Fibroblast of the aortic adventitia (primary cell): Measurements from ENCODE around the gene CCDC6. TPM values are rescaled to one million over a fixed set of nuclear protein-coding genes. Genes with fewer than 3 reads are reported as not detected.
"Not testable (repeated sequence)": the region's sequence is repeated elsewhere in the genome, so short reads cannot be mapped to it uniquely, and the experiment has no call there.

Experiments used
- DNase-seq: peaks from one replicate; pipeline ENCODE4 v3.0.0-alpha.2; 2010; ENCODE audit warnings: low read depth
- H3K4me3 ChIP-seq: 2 replicates; pipeline ENCODE4 v1.5.1; 2011; ENCODE audit warnings: low read depth, mild to moderate bottlenecking, control low read depth, low read length, moderate library complexity
- total RNA-seq: library from RNA; depleted of rRNA; stranded (reverse); fragments of >200 nt; gene quantifications from 2 replicates; pipeline ENCODE4 v1.2.3, GENCODE V29; 2012; ENCODE audit warnings: low replicate concordance
- TF ChIP-seq, protein P1 (sequence below): IDR thresholded peaks from 2 replicates; pipeline ENCODE4 v1.5.1; 2011; ENCODE audit warnings: mild to moderate bottlenecking, low read length, control low read depth, inconsistent platforms; ENCODE audit not compliant: insufficient read depth

Gene CCDC6
- total RNA-seq, 1 donor, result 44.1 TPM

DNA sequence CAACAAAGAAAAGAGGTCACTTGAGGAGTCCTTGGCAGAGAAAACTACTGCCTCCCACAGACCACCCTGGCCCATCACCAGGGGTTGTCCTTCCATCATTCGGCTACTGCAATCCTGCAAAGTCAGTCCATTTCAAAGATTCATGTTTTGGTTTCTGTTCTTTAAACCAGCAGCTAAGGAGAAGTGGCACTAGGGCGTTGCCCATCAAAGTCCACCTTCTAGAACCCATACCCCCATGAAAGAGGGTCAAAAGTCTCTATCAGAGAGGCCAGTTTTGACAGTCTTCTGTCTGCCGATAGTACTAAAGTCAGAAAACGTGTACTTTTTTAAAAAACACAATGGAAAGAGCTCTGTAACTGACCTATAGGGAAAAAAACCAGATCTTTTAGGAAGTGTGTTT is 14.4 kb downstream of the CCDC6 start:
- no peak overlapping the region for H3K4me3 ChIP-seq
- TF ChIP-seq, protein P1, sequence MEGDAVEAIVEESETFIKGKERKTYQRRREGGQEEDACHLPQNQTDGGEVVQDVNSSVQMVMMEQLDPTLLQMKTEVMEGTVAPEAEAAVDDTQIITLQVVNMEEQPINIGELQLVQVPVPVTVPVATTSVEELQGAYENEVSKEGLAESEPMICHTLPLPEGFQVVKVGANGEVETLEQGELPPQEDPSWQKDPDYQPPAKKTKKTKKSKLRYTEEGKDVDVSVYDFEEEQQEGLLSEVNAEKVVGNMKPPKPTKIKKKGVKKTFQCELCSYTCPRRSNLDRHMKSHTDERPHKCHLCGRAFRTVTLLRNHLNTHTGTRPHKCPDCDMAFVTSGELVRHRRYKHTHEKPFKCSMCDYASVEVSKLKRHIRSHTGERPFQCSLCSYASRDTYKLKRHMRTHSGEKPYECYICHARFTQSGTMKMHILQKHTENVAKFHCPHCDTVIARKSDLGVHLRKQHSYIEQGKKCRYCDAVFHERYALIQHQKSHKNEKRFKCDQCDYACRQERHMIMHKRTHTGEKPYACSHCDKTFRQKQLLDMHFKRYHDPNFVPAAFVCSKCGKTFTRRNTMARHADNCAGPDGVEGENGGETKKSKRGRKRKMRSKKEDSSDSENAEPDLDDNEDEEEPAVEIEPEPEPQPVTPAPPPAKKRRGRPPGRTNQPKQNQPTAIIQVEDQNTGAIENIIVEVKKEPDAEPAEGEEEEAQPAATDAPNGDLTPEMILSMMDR, result no peak
- no peak for DNase-seq

DNA sequence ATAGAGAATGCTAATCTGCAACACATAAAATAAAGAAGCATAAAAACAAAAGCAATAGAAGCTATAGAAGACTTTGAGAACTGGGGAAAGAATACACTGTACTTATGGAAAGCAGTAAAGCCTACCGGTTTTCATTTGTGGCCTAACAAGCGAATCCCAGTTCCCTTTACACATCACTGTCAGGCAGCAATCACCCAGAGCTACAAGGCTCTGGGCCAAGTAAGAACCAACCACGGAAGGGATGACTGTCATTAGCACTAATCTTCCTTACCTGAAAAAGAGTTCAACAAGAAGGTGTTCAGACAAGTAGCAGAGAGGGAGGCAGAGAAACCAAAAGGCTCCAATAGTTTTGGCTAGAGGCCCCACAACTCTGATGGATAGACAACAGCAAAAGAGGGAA is 15.0 kb downstream of the CCDC6 start:
- H3K4me3 ChIP-seq, result no peak overlapping the region
- TF ChIP-seq, protein P1, result no peak
- DNase-seq, result no peak

DNA sequence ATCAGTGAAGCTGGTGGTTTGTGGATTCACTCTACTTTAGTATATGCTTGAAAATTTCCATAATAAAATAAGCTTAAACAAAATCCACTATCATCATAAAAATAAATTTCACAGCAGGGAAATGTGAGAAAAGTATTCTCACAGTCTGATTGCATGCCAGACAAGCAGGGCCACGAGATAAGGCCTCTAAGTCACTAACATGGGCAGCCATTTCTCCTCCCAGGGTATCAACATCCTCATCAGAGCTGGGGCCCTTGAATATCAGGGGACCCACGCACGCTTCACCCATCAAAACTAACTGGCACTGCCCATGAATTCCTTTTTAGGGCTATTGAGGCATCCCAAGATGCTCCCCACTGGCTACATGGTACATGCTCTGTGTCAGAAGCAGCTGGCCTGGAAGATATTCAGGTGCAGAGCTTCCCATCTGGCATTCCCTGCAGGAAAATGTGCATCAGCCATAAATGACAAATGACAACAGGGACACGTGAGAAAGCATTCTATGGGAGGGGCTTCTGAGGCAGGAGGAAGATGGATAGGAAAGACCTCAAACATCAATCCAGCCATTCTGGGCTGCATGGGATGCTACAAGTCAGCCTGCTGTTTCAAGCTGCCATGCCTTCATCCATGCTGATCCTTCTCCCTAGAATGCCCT is 17.4 kb downstream of the CCDC6 start:
- TF ChIP-seq, protein P1, result no peak
- no peak overlapping the region for H3K4me3 ChIP-seq
- no peak for DNase-seq

DNA sequence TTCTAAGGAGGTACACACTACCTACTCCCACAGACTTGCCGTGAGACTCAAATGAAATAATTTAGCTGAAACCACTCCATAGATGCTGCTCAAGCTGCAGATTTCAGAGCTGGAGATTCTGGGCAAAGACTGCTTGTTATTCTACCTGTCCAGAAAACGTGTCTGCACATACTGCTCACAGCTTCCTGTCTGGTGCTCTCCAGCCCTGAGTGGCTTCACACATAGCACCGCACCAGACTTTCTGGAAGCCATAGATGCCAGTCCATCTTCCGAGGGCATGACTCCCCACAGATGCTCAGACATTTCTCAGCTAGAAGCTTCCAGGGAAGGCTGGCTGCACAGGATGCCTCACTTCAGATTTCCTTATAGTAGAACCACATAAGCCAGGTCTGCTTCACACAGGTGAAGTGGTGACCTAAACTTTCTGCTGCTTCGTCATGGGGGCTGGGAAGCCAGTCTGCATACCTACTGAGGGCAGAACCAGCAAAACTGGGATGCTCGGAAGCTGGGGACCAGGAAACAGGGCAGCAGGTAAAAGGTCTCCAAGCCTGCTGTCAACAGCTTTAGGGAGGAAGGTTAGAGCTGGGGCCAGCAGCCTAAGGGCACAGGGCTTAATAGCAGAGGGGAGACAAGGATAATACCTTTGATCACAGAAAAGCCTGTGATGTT is 18.2 kb downstream of the CCDC6 start:
- TF ChIP-seq, protein P1, result no peak
- no peak for DNase-seq
- H3K4me3 ChIP-seq, result no peak overlapping the region

DNA sequence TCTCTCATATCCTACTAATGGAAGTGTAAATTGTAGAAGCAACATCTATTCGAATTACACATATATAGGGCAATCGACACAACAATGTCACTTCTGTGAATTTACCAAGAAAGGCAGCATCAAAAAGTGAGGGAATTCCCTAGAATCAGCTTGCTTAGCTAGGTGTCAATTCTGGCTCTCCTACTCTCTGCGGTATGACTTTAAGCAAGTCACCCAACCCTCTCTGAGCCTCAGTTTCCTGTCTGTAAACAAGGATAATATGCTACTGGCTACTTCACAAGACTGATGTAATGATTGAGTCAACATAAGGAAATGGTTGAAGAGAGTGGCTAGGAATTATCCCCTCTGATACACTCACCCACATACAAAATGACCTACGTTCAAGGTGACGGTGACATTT is 19.4 kb downstream of the CCDC6 start:
- TF ChIP-seq, protein P1, result no peak
- DNase-seq, result no peak

DNA sequence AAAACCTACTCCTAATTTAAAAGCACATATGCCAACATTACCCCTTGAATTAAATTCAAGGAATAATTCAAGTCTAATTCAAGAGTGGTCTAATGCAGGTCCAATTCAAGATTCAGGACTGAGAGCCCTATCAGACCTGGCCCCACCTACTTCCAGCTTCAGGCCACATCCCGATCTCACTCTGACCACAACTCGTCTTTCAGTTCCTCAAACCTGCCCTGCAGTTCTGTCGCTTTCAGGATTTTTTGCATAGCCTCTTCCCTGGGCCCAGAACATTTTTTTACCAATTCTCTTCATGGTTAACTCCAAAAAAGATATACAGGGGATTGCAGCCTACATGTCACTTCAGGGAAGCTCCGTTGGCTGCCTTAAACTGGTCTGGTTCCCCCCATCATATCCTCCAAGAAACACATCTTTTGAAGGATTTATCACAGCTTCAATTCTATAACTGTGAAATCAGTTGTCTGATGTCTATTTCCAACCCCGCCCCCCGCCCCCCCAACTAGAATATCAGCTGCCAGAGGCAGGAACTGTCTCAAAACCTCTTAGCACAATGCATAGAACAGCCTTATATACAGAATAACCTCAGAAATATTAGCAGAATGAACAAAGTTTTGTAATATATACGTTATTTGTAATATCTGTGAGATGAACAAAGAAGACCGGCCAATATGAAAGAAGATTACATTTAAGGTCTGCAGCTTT is 20.8 kb downstream of the CCDC6 start:
- no peak overlapping the region for H3K4me3 ChIP-seq
- DNase-seq, result no peak
- TF ChIP-seq, protein P1, result no peak

More for the DNA sequence above, 19.4 kb downstream of the CCDC6 start:
- H3K4me3 ChIP-seq, result no peak overlapping the region

DNA sequence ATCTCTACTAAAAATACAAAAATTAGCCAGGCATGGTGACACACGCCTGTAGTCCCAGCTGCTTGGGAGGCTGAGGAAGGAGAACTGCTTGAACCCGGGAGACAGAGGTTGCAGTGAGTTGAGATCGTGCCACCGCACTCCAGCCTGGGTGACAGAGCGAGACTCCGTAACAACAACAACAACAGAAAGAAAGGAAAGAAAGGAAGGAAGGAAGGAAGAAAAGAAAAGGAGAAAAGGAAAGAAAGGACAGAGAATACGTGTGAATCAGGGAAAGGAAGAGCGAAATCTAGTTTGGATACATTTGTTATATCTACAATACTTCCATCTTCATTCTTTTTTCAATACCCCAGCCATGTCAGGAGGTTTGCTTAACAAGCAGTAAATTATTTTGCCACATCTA is 21.5 kb downstream of the CCDC6 start:
- not testable (repeated sequence) for DNase-seq, H3K4me3 ChIP-seq
